Ishikawa (cell line): Measurements from ENCODE around the gene GHITM.

Experiments used
- CREB1 ChIP-seq: IDR thresholded peaks from 2 replicates; pipeline ENCODE4 v1.6.1; 2012; ENCODE audit warnings: low read depth
- EGR1 ChIP-seq: IDR thresholded peaks from 2 replicates; pipeline ENCODE4 v1.6.1; 2012
- EP300 ChIP-seq: IDR thresholded peaks from 2 replicates; pipeline ENCODE4 v1.6.1; 2012; ENCODE audit warnings: borderline replicate concordance
- FOXM1 ChIP-seq: IDR thresholded peaks from 2 replicates; pipeline ENCODE4 v1.6.1; 2012; ENCODE audit warnings: low read depth, borderline replicate concordance
- RAD21 ChIP-seq: IDR thresholded peaks from 2 replicates; pipeline ENCODE4 v1.6.1; 2012; ENCODE audit warnings: low read depth
- TAF1 ChIP-seq: IDR thresholded peaks from 2 replicates; pipeline ENCODE4 v1.6.1; 2012; ENCODE audit warnings: low read depth, mild to moderate bottlenecking
- YY1 ChIP-seq: IDR thresholded peaks from 2 replicates; pipeline ENCODE4 v1.6.1; 2012; ENCODE audit warnings: low read depth
- ZBTB7A ChIP-seq: IDR thresholded peaks from 2 replicates; pipeline ENCODE4 v1.6.1; 2012; ENCODE audit warnings: low read depth
- TF ChIP-seq, protein P1 (sequence below): IDR thresholded peaks from 2 replicates; pipeline ENCODE4 v1.6.1; 2012

DNA sequence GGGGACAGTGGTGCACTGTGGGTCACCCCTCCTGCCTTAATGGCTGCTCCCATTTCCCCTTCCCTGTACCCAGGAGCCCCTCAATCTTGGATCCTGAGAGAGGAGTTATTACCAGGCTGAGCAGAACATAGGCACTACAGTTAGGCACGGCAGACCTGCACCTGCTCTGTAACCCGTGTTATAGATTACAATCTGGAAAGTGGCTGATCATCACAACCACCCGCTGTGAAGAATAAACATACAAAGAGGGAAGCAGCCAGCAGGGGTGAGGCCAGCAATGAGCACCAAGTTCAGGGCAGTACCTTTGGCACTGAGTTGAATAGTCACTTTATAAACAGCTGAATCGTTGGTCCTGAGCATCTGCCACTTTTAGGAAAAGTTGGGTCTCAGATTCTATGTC lies 56.8 kb downstream of the GHITM start:
- no peak for TF ChIP-seq EP300
- no peak for TF ChIP-seq ZBTB7A
- no peak for TF ChIP-seq CREB1
- TF ChIP-seq FOXM1: no peak
- TF ChIP-seq RAD21: no peak
- TF ChIP-seq EGR1: no peak
- no peak for TF ChIP-seq TAF1
- TF ChIP-seq YY1: no peak
- TF ChIP-seq, protein P1, sequence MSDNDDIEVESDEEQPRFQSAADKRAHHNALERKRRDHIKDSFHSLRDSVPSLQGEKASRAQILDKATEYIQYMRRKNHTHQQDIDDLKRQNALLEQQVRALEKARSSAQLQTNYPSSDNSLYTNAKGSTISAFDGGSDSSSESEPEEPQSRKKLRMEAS: no peak
